DMS153 treated with DMSO at 0.1 percent for 48 hours (cell line): ENCODE data around the gene PSORS1C1.

Source experiments
- DNase-seq: peaks from one replicate; lab custom pipeline; 2025; ENCODE audit not compliant: unreplicated experiment; lab: John Stamatoyannopoulos, UW

Gene PSORS1C1

GRCh38 chr6:31094389-31094881 is 20.2 kb upstream of the PSORS1C1 start:
- peak; percentile 39 for DNase-seq

GRCh38 chr6:31096215-31096614 is 18.4 kb upstream of the PSORS1C1 start:
- DNase-seq = no peak

DNA sequence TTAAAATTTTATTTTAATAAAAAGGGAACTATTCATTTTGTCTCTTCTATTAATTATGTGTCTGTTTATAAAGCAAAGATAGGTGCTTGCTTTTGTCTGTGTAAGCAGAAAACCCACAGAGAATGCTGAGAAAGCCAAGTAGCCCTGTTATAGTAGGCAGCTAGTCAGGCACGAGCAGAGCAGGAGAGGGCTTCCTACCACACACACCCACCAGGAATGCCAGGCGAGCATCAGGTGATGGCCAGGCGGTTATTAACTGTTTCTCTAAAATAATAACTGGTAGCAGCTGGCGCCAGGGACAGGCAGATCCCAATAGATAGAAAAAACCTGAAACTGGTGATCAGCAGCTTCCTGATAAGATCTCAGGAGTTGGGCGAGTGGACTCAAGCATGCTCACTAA is 17.9 kb upstream of the PSORS1C1 start:
- no peak for DNase-seq

GRCh38 chr6:31098449-31098938 is 16.1 kb upstream of the PSORS1C1 start:
- no peak for DNase-seq

DNA sequence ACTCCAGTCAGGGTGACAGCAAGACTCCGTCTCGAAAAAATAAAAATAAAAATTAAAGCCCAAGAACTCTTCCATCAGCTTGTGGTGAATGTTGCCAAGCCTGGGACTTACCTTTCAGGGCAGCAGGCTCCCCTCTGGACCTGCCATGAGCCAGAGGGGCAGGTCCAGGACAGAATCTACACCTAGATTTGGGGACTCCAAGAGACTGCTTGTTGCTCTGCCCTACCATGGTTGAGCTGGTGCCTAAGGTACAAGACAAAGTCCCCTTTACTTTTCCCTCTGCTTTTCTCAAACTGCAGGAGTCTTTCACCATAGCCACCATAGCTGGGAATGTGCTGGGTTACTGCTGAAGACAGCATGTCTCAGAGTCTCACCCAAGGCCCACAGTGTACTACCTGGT is 11.5 kb upstream of the PSORS1C1 start:
- DNase-seq = no peak

DNA sequence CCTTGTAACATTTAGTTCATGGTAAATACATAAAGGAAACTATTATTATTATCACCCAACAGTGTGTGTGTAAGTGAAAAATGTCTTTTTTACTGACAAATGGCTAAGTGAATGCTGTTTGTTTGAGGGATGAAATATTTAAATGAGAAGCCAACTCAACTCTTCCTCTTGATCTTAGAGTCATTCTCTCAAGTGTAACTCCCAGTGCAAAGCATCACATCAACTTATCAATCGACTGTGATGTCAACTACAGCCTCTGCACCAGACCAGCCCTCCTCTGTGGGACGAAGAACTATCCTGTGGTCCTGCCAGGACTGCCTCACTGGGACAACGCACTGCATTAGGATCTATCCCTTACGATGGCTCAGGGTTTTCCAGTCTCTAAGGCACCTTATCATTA is 7.5 kb upstream of the PSORS1C1 start:
- no peak for DNase-seq

DNA sequence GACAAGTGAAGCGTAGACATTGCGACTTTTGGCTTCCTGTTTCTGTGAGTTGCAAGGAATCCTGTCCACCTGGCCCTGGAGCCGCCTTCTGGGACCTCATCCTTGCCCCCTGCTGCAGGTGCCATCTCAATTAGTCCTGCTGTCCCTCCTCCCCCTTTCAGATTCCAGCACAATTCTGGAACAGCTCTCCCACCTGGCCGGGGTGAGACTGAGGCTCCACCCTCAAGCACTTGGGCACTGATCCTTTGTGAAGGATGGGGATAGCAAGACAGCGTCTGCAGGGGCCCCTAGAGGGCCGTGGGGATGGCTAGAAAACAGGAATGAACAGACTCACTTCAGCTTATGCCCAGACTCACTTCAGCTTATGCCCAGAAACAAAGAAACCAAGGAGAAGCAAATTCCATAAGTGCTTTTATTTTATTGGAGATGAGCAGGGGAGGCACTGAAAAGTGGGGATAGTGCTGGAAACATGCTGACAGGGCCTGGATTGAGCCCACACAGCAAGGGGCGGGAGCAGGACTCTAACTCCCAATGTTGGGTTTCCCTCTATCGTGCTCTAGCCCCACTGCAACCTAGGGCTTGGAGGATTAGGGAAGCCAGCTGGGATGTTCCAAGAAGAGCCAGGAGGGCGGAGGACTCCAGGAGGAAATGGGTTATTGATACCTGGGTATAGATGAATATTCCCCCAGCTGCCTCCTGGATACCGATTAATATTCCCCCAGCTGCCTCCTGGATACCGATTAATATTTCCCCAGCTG is 3.6 kb upstream of the PSORS1C1 start:
- no peak for DNase-seq

DNA sequence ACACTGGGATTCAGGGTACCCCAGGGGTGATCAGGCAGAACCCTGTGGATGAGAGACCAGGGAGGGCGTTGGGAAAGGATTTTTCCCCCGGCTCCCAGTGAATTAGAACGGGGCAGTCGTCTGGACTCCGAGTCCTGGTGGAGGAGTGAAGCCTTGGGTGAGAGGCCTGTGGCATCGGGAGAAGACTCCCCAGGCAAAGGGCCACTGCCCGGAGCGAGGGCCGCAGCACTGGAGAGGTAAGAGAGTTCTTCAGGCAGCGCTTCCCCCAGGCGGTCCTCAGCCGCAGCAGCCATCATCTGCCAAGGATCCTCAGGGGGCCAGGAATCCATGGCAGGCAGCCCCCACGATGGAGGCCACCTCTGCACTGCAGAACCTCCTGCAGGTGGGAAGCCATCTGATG is 2.9 kb upstream of the PSORS1C1 start:
- no peak for DNase-seq

DNA sequence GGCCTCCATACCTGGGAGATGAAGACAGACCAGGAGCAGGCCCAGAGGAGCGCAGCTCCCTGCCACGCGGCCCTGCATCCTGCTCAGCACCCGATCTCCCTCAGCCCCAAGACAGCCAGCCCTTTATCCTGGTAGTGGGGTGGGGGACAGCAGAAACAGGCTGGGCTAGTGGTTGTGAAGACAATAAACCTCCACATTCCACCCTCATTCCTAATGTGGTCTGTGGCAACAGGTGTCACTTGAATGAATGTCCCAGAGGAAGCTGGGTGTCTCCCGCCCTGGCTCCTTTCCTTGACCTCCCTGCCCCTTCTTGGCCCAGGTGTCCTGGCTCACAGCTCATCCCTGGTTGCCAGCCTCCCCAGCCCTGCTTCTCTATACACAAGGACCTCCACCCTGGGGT is 2.1 kb upstream of the PSORS1C1 start, which contains the start of gene C6orf15:
C6orf15 (minus strand) TSS at position 98 of the 400 bp plus-strand sequence; CDS start at position 78, 20 bp downstream.
- DNase-seq = no peak

DNA sequence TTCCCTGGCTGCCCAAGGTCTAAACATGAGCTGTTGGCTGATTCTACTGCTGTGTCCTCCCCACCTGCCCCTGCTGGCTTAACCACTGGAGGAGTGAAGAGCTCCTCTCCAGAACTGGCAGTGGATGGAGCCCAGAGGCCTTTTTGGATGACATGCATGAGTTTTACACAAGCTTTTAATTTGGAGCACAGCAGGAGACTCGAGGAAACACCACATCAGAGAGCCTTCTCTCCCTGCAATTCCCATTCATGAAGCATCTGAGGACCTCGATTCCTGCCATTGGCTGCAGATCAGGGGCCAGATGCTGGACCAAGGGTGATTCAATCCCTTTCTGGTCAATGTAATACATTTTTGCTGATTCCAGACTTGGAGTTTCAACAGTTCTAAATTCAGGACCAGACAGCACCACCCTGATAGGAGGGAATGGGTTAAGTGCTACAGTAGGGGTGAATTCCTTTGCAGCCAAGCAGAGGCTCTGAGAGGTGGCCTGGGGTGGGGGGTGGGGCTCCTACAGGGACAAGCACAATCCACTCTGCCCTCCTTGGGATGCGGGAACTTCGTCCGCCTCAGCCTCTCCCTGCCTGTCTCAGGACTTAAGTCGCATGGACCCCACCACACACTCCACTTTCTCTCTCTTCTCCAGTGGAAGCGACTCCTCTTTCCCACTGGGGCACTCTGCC is 599 bp upstream of the PSORS1C1 start:
- no peak for DNase-seq

DNA sequence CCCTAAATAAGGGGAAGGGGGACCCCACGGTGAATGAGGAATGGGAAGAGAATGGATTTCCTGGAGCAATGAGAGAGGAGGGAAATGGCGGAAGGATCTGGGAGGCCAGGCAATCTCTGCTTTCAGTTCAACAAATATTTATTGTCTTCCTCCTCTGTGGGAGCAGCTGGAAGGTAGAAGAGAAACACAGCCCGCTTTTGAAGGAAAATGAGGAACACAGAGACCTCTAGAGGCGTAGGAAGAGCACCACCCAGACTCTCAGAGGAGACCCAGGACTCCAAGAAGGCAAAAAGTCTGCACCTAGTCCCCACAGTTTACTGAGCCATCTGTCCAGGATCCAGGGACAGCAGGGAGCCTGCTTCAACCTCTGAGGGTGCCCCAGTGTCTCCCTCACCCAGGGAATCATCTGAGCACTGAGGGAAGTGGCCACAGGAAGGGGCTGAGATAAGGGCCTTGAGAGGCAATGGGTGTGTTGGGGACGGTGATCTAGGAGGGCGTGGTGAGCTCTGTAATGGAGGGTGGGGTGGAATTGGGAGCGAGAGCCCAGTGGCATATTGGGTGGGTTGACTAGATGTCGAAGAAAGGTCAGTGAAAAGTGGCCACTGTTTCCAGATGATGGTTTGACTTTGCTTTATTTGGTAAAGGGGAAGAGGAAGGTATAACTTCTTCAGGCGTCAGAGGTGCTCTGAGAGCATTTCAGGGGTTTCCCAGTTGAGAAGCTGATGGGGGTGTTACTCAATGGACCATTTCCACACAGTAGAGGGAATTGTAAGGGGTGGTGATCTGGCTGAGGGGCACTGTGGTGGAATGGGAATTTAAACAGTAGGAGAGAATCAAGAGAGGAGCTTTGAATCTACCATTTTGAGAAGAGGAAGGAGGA is 610 bp downstream of the PSORS1C1 start:
- DNase-seq = no peak

- no peak for DNase-seq
These were observed 1.5 kb downstream of the PSORS1C1 start for GRCh38 chr6:31115941-31116560.

GRCh38 chr6:31116661-31117385 is 2.2 kb downstream of the PSORS1C1 start:
- no peak for DNase-seq

DNA sequence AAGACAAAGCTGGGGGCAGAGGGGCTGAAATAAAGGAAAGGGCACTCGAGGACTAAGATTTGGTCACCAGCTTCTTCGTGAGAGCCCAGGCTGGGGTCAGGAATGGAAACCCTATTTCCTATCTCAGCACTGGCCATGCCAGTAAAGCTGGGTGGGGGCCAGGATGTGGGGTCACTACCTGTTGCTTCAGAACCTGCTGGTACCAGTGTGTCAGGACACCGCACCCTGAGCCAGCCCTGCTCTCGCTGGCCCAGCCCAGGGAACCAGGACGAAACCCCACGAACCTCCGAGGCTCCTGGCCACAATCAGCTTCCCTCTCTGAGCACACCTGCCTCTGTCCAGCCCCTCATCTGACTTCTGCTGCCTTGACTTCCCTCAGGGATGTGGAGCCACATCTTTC is 3.6 kb downstream of the PSORS1C1 start:
- DNase-seq = no peak

DNA sequence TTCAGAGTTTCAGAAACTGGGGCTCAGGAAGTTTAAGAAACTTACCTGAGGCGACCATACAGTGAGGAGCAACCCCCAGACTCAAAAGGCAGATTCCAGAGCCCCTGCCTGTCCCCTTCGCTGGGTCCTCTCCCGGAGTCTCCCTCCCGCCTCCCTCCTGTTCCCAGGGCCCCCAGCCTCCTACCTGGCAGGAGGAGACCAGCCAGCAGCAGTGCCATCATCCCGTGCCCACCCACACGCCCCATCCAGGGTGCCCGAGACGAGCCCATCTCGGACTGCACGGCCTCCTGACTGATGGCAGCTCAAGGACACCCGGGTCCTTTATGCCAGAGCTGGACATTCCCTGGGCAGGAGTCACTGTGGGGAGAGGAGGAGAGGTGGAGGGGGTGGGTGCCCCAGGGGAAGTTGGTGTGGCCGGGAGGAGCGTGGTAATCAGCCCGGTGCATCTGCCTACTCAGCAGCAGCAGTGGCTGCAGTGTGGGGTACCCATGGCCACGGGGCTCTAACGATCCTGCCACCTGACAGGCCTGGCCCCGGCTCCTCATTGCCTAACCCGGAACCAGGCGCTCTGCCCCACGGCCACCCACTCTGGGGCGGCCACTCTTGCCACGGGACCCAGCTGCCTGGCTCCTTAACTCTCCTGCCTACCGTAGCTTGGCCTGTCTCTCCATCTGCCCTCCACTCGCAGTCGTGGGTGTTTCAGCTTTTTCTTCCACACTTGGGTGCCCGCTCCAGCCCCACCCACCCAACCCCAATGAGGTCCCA is 5.7 kb downstream of the PSORS1C1 start, which contains the start of gene CDSN:
CDSN (minus strand) TSS at position 296 of the 765 bp plus-strand sequence; CDS start at position 269, 27 bp downstream.
- no peak for DNase-seq

DNA sequence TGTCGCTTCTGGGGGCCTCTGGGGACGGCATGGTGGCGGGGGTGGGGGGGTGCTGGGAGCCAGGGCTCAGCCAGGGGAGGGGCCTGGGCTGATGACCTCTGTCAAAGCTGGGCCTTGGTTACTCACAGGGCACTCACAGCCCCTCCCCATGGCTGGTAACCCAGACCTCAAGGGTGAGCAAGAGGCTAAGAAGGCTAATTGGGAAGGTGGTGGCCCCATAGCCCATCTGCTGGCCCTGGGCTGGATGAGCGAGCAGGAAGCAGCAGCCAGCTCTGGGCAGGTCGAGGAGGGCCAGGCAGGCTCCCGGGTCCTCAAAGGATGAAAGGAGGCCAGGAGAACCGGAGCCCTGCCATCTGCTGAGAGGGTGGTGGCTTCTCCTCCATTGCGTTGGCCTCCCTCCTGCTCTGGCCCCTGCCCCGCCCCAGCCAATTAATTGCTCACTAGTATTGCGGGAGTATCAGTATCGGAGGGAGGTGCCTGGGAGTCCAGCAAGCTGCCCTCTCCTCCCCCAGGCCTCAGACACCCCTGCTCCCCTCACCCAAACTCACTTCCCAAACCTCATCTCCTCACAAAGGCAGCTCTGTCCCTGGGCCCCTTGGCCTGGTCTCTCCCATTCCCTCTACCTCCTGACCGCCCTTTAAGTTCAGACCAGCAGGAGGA is 6.7 kb downstream of the PSORS1C1 start:
- DNase-seq = no peak

- no peak for DNase-seq
These were observed 8.4 kb downstream of the PSORS1C1 start for GRCh38 chr6:31122791-31123706.

DNA sequence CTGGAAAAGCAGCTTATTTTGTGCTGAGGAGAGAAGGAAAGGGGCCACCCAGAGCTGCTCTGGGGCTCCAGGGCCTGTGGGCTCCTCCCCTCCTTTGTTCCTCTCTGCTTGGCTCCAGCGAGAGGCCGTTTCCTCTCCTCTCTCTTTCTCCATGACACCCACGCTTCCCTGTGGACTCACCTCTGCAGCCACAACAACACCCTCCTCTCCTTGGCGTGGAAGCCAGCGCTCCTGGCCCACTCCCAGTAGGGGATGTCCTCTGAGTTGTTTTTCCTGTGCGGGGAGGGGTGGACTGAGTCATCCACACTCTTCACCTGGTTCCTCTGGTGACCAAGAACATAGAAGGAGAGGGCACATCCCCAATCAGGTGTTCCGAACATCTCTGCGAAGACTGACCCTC is 10.6 kb downstream of the PSORS1C1 start:
- DNase-seq = no peak
